GF-D8 (cell line): ENCODE data around the gene SRGN.
A peak's percentile ranks its signal among the peaks of the same experiment; 100 is the strongest.
"Not testable (repeated sequence)": the region's sequence is repeated elsewhere in the genome, so short reads cannot be mapped to it uniquely, and the experiment has no call there.

Source experiments
- DNase-seq: peaks from one replicate; lab custom pipeline; 2025; lab: John Stamatoyannopoulos, UW

Gene SRGN, protein sequence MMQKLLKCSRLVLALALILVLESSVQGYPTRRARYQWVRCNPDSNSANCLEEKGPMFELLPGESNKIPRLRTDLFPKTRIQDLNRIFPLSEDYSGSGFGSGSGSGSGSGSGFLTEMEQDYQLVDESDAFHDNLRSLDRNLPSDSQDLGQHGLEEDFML

DNA sequence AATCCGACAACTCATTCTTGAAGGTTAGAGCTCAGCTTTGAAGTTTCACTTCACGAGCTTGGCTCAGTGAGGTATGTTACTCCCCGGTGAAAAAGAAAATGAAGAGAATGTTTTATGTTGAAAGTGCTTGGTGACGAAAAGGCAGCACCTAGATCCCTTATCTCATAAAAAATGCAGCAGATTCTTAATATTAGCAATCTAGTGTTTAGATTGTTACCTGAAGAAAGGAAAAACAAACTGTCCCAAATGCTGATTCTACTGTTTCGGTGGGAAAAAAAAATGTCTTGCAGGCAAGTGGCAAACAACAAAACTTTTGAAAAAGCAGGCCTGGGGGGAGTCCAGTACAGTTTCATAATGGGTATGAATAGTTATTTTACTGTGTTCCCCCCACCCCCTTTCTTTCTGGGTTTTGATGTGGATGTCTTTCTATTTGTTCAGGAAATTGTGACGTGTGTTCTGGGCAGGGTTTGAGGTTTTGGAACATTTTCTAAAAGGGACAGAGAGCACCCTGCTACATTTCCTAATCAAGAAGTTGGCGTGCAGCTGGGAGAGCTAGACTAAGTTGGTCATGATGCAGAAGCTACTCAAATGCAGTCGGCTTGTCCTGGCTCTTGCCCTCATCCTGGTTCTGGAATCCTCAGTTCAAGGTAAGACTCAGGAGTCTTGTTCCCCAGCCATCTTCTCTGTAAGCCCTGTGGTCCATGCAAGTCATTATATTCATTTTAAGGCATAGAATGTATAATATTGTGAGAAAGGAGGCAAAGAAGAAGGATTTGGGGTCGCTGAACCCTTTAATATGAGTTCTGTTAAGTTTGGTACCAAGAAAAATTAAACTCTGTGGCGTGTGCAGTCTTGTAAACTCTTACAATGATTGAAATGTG is at the start of gene SRGN:
SRGN (plus strand) TSS at position 514 of the 881 bp plus-strand sequence; CDS start at position 569, 55 bp downstream.
- peak; percentile 96 for DNase-seq

DNA sequence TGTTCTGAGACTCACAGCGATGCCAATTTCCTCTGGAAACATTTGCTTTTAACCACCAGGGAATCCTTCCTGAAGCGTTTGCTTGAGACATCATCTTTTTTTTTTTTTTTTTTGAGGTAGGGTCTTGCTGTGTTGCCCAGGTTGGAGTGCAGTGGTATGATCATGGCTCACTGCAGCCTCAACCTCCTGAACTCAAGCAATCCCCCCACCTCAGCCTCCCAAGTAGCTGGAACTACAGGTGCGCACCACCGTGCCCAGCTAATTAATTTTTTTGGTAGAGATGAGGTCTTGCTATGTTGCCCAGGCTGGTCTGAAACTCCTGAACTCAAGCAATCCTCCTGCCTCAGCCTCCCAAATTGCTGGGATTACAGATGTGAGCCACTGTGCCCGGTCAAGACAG is 47.0 kb upstream of the SRGN start:
- not testable (repeated sequence) for DNase-seq

DNA sequence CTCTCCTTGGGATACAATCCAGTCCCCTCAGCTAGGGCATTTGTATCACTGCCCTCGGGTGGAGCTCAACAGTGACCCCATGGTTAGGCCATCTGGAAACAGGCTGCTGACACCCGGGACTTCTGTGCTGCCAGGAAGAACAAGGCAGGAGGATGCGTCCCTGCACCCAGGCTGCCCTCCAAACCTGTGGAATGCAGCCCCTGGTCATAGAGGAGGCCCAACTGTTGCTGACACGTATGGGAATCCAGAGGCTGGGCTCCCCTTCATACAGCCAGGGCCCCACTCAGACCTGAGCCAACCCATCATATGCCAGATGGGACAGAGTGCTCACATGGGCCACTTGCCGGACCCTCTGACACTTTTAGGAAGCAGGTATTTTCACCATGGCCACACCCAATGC is 45.5 kb upstream of the SRGN start:
- no peak for DNase-seq

DNA sequence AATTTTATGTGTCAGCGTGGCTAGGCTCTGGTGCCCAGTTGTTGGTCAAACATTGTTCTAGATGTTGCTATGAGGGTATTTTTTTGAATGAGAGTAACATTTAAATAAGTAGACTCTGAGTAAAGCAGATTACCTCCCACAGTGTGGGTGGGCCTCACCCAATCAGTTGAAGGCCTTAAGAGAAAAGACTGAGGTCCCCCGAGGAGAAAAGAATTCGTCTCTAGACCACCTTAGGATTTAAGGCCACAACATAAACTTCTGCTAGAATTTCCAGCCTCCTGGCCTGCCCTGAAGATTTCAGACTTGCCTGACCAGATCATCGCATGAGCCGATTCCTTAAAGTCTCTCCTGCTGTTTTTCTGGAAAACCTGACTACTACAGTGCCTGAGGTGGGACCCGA is 45.1 kb upstream of the SRGN start:
- no peak for DNase-seq

DNA sequence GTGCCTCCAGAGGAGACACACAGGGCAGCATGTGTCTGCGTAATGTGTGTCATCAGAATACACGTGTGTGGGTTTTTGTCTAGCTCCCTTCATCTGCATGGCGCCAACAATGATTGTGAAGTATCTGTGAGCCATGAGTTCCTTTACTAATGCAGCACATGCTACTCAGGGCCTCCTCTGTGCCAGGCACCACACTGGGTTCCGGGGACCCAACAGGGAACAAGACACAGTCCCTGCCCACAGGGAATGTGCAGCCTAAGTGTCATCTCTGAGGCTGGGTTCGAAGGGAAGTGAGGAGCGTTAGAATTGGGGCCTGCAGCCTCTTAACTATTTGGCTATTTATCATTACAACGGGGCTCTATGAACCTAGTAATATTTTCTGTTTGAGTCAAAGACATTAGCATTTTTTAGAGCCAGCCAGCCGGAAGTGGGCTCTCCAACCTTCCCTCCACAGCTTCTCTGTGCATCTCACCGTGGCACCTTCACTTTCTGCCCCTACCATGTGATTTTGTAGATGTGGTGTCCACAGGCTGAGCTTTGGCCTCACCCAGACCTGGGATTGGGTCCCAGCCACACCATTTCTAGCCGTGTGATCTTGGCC is 43.9 kb upstream of the SRGN start:
- DNase-seq: no peak

DNA sequence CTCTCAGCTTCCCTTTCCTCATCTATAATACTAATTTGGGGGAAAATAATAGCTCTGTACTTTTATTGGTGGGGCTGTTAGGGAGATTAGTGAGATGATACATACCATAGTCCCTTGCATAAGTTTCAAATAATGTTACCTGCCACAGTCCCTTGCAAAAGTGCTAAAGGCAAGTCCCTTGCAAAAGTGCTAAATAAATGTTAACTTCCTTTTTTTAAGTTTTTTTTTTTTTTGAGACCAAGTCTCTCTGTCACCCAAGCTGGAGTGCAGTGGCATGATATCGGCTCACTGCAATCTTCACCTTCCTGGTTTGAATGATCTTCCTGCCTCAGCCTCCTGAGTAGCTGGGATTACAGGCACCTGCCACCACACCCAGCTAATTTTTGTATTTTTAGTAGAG is 43.4 kb upstream of the SRGN start:
- peak; percentile 79 for DNase-seq

DNA sequence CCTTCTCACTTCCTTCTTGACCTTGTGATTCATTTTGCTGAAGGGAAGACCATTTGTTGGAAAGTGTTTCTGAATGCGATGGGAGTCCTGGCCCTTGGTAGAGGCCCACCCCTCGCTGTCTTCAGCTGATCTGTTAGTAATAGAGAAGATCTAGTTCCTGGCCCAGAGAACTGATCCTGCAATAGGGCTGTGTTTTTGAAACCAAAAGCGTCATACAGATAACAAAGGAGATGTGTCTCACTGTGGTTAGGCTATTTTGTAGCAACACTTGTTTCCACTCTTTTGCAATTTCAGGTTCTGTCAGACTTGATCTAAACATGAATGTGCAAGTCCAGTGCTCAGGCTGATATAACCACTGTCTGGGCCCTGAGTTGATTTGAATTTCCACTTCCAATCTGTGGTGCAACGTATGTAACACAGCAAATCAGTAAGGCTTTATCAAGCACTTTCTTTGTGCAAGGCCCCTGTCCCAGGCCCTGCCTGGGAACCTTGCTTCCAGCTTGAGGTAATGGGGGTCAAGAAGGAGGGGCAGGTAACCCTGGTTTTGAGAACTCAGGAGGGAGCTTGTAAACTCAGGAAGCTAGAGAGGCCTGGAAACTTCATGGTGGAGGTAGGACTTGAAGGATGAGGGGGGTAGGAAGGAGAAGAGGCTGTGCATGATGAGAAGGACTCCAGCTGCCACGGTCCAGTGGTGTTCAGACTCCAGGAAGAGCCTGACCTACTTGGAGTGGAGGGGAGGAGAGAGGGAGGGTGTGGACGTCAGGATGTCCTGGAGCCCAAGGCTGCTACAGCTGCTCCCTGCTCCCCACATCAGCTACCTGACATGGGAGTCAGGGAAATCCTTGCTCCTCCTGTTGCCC is 42.2 kb upstream of the SRGN start:
- DNase-seq: peak; percentile 94

DNA sequence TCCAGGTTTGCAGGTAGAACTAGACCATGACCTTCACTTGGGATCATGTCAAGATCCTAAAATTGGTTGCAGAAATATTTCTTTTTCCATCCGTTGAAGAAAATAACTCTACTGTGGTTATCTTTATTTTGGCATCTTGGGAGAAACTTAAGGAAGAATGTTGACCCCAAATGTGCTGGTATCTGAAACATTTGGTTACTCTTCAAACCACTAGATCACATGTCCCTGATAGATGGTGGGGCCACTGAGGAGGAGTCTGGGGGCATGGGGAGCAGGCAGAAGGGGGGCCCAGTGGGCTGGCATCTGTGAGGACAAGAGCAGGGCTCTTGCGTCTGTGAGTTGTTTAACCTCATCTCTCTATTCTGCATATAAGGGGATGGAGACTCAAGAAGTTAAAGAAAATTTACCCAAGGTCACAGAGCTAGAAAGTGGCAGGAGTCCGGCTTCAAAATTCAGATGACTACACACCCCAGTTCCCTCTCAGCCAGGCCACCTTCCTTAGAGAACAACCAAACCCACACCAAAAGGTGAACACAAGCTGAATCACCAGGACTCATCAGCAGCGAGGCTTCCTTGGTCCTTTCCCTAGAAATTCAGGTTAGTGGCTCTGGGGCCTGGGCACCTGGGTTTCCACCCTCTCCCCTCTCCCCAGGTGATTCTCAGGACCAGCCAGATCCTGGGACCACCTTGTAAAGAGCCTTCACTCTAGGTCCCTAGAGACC is 40.6 kb upstream of the SRGN start:
- no peak for DNase-seq

DNA sequence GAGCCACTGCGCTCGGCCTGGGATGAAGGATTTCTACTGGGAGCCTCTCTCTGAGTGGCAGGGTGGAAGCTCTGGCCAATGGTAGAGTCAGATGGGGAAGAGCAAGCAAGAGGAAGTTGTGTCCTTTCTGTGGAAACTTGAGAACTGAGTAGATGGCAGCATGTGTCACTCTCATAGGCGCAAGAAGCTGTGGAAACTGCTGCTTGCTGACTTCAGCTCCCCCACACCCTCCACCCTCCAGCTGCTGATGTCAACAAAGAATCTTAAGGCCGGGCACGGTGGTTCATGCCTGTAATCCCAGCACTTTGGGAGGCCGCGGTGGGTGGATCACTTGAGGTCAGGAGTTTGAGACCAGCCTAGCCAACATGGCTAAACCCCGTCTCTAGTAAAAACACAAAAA is 39.8 kb upstream of the SRGN start:
- DNase-seq: peak; percentile 90

DNA sequence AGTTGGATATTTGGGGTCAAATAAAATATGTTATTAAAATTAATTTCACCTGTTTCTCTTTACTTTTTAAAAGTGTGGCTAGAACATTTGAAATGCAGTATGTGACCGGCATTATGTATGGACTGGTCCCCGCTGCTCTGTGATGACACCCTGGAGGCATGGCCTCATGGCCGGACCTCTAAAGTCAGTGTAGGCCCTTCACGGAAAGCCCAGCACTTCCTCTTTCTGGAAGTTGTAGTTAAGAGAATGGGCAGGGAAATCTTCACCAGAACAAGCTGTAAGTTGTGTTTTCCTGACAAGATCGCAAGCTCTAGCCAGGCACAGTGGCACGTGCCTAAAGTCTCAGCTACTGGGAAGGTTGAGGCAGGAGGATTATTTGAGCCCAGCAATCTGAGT is 38.3 kb upstream of the SRGN start:
- DNase-seq: peak; percentile 55

DNA sequence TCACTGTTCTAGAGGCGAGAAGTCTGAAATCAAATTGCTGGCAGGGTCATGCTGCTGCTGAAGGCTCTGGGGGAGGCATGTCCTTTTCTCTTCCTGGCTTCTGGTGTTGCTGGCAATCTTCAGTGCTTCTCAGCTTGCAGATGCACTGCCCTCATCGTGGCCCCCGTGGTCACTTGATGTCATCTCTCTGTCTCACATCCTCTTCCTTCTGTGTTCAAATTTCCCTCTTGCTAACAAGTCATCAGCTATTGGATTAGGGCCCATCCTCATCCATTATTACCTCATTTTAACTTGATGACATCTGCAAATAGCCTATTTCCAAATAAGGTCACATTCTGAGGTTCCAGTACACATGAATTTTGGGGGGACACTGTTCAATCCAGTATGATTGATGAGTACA is 36.6 kb upstream of the SRGN start:
- no peak for DNase-seq

DNA sequence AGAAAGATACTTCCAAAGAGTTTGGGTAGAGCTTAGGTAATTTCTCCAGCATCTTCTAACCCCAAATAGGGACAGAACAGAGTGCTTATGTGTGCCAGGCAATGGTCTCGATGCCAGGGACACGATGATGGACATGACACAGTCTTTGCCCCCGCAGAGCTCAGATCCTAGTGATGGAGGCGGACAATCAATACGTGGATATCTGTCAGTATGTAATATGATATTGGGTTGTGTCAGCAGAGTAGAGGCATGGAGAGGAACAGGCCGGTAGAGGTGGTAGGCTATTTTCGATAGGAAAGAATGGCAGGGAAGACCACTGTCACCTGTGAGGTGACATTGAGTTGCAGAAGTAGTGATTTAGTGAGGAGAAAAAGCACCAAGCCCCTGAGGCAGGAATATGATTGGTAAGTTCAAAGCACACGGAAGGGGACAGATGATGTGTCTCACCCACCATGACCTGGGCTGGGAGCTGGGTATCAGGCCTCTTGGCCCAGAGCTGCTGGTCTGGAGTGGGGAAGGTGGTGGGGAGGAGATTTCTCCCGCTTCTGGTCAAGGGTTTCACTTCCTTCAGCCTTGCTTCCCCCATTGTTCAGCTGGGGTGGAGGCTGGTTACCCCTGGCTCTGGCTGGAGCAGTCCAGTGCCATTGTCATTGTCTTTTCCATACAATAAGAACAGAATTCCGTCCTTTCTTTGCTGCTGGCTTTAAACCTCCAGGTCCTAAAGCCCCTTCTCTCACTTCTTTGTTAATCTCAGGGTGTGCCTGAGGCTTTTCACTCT is 36.0 kb upstream of the SRGN start:
- DNase-seq: no peak

DNA sequence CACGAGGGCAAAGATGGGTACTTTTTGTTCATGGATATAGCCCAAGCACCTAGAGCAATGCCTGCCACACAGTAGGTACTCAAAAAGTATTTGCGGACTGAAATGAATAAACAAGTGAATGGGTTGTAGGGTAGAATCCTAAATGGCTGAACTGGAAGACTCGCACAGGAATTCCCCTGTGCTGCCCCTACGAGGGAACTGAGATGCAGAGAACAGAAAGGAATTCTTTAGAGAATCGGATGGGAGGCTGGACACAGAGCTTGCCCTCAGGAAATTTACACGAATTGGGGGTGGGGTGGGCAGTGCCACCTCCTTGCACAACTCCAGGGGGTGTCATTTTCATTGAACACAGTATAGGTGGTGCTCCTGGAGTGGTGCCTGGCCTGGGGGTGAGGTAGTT is 35.2 kb upstream of the SRGN start:
- DNase-seq: no peak

DNA sequence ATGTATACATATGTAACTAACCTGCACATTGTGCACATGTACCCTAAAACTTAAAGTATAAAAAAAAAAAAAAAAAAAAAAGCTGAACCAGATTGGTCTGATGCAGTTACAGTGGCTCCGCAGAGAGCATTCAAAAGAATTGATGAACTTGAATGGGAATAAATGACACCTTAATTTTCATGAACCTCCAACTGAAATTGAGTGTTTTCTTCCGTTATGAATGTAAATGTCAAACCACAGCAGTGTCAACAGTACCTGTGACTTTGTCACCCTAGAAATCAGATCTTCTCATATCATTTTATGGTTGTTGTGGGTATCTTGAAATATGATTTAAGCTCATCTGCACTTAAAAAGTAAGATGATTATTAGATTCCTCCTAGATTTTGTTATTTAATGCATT is 32.7 kb upstream of the SRGN start:
- no peak for DNase-seq

DNA sequence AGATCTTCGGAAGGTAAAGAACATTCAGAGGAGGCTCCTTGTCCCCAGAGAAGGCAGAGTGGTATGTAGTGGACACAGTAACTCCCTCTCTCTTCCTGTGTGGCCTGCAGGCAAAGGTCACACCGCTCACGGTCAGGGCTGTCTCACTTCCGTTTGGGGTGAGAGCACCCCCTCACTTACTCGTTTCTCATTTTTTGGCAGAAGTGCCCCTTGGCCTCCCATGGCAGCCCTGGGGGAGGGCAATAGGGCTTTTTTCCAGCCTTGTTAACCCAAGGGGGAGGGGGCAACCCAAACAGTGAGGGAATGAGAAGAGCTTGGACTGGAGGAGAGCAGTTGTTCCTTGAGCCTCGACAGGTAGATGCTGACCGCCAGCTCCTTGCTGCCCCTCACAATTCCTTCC is 31.8 kb upstream of the SRGN start:
- no peak for DNase-seq

DNA sequence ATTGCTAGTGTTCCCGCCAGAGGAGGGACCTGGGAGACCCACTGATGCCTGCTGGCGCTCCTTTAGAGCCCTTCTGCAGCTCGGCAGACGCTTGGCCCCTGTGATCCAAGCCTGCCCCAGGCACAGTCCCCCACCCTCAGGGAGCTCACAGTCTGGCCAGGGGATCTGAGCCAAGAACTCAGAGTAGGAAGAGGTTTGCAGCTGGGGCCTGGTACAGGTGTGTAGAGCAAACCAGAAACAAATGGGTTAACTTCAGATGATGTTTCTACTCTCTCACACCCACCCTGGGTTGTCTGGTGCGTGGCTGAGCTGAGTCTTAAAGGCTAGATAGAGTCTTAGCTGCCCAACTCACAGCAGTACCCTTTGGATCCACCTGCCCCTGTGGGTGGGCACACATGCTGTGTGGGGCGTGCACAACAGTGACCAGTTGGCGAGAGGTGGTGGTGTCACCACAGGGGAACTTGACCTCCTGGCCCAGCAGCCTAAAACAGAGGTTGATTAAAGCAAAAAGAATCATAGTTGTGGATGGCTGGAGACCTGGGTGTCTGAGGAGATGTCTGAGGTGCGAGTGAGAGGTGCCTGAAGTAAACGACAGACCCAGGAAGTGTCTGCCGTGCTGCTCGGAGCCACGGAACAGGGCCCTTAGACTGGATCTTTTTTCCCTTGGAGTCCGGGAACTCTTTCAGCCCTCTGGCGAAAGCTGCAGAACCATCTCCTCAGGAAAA is 31.2 kb upstream of the SRGN start:
- no peak for DNase-seq

DNA sequence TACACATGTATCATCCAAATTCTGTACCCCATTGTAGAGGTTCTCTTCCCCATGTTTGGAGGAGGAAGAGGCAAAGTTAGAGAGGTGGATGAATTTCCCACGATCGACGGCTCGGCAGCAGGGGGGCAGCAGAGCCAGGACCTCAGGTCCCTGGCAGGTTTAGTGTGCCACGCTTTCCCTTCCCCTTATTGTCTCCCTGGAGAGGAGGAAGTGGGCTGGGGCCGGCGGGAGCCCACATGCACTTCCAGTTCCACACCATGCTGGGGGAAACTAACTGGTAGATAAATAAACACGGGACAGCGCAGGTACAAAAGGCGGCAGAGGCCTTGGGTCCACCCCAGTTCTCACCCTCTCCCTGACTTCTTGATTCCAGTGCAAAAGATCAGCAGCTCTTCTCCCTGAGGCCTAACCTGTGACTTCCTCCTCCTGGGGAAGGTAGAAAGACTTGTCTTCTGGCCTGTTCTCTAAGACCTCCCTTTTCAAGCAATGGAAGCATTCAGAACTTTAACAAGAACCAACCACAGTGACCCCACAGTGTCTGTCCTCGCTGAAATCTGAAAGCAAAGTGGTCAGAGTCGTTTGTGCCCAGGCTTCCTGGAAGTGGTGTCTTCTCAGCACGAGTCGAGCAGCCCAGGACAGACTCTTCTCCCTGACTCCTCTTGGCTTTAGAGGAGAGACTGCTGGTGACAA is 30.5 kb upstream of the SRGN start:
- peak; percentile 71 for DNase-seq

DNA sequence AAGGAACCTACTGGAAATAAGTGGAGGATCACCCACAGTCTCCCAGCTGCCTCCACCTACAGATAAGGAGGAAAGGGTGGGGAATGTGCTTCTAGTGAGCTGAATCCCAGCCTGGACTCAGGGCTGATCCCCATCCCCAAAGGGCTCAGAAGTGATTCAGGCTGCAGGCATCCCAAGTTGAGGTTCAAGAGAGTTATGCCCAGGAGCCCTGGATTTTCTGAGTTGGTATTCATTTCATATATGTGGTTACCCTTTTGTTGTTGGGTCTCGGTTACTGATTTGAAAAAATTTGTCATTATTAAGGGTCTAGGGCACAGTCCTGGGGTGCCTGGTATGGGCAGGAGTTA is 30.0 kb upstream of the SRGN start:
- no peak for DNase-seq

DNA sequence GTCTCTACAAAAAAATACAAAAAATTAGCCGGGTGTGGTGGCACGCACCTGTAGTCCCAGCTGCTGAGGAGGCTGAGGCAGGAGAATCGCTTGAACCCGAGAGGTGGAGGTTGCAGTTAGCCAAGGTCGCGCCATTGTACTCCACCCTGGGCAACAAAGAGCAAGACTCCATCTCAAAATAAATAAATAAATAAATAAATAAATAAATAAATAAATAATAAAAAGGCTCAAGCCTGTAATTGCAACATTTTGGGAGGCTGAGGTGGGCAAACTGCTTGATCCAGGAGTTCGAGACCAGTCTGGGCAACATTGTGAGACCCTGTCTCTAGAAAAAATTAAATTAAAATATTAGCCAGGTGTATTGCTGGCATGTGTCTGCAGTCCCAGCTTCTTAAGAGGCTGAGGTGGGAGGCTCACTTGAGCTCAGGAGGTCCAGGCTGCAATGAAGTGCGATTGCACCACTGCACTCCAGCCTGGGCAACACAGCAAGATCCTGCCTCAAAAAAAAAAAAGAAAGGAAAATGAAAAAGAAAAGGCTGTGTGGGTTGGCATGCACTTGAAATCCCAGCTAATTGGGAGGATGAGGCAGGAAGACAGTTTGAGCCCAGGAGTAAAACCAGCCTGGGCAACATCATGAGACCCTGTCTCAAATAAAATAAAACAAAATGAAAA is 27.6 kb upstream of the SRGN start:
- DNase-seq: no peak
